HEK293 (cell line): ENCODE results near the gene CBLN4.

ENCODE experiments used
- CTCF ChIA-PET: fragments of 350-600 bp; formaldehyde crosslinking; extraction: SDS; loops from one replicate; lab custom pipeline; 2021; ENCODE audit warnings: antibody characterized with exemption; lab: Yijun Ruan, JAX
- POLR2A ChIA-PET: fragments of 300-600 bp; formaldehyde crosslinking; extraction: SDS; loops from one replicate; lab custom pipeline; 2020; ENCODE audit warnings: antibody characterized with exemption, inconsistent platforms; lab: Yijun Ruan, JAX
- H3K27ac ChIP-seq: fragments of 200-500 bp; sonication (Bioruptor generic); 2 replicates; pipeline ENCODE4 v1.5.1; 2014; ENCODE audit warnings: low read depth, low read length, control low read depth, inconsistent platforms; ENCODE audit errors: extremely low read depth
- H3K36me3 ChIP-seq, 2 experiments: fragments of 200-500 bp in 1 of 2; sonication (Bioruptor generic) in 1 of 2; 1 replicate in 1 of 2; 2 replicates in 1 of 2; pipeline ENCODE4 v1.5.1; 2014 to 2017; ENCODE audit warnings: inconsistent platforms in 2 of 2, low read length in 2 of 2; ENCODE audit not compliant: control insufficient read depth in 2 of 2, insufficient read depth in 1 of 2
- H3K4me1 ChIP-seq: fragments of 200-500 bp; sonication (Bioruptor generic); 2 replicates; pipeline ENCODE4 v1.5.1; 2014; ENCODE audit warnings: mild to moderate bottlenecking, low read length, inconsistent platforms; ENCODE audit not compliant: control insufficient read depth, insufficient read depth
- H3K4me3 ChIP-seq: 2 replicates; pipeline ENCODE4 v1.5.1; 2011; ENCODE audit warnings: low read depth, mild to moderate bottlenecking, control low read depth, low read length, moderate library complexity
- H3K9me3 ChIP-seq: fragments of 200-500 bp; sonication (Bioruptor generic); 2 replicates; pipeline ENCODE4 v1.5.1; 2014; ENCODE audit warnings: low read depth, low read length, inconsistent platforms; ENCODE audit not compliant: control insufficient read depth, insufficient read depth
- CTCF ChIP-seq: fragments of 450-650 bp; formaldehyde crosslinking; IDR thresholded peaks from 2 replicates; pipeline ENCODE4 v1.5.1; 2016; ENCODE audit warnings: missing biosample characterization, missing genetic modification characterization
- GLIS2 ChIP-seq: fragments of 450-650 bp; formaldehyde crosslinking; IDR thresholded peaks from 2 replicates; pipeline ENCODE4 v1.5.1; 2016; ENCODE audit warnings: missing biosample characterization, missing genetic modification characterization
- MEIS1 ChIP-seq: sonication (generic); formaldehyde crosslinking; IDR thresholded peaks from 2 replicates; pipeline ENCODE4 v1.8.1; 2022; ENCODE audit warnings: missing genetic modification reagents, mild to moderate bottlenecking, borderline replicate concordance
- SCRT2 ChIP-seq: fragments of 450-650 bp; formaldehyde crosslinking; IDR thresholded peaks from 2 replicates; pipeline ENCODE4 v1.5.1; 2016; ENCODE audit warnings: missing biosample characterization, missing genetic modification characterization
- SETDB1 ChIP-seq: IDR thresholded peaks from one replicate; pipeline ENCODE4 v1.6.1; 2017; ENCODE audit warnings: mild to moderate bottlenecking, low read length, moderate library complexity, mixed read lengths; ENCODE audit not compliant: insufficient read length
- SP3 ChIP-seq: fragments of 450-650 bp; formaldehyde crosslinking; IDR thresholded peaks from 2 replicates; pipeline ENCODE4 v1.5.1; 2016; ENCODE audit warnings: missing biosample characterization, missing genetic modification characterization
- TCF7L2 ChIP-seq: IDR thresholded peaks from 2 replicates; pipeline ENCODE4 v1.6.1; 2011; ENCODE audit warnings: low read depth, mild to moderate bottlenecking, inconsistent platforms, low read length, moderate library complexity, borderline replicate concordance
- ZNF10 ChIP-seq: fragments of 450-650 bp; formaldehyde crosslinking; IDR thresholded peaks from 2 replicates; pipeline ENCODE4 v1.5.1; 2017; ENCODE audit warnings: missing biosample characterization, missing genetic modification characterization
- ZNF114 ChIP-seq: fragments of 450-650 bp; formaldehyde crosslinking; IDR thresholded peaks from 2 replicates; pipeline ENCODE4 v1.5.0; 2017; ENCODE audit warnings: missing biosample characterization, missing genetic modification characterization
- ZNF223 ChIP-seq: fragments of 450-650 bp; formaldehyde crosslinking; IDR thresholded peaks from 2 replicates; pipeline ENCODE4 v1.5.1; 2016; ENCODE audit warnings: missing biosample characterization, missing genetic modification characterization
- ZNF248 ChIP-seq: fragments of 450-650 bp; formaldehyde crosslinking; IDR thresholded peaks from 2 replicates; pipeline ENCODE4 v1.5.1; 2017; ENCODE audit warnings: missing biosample characterization, missing genetic modification characterization
- ZNF280D ChIP-seq: fragments of 450-650 bp; formaldehyde crosslinking; IDR thresholded peaks from 2 replicates; pipeline ENCODE4 v1.5.1; 2016; ENCODE audit warnings: missing biosample characterization, missing genetic modification characterization
- ZNF350 ChIP-seq: fragments of 450-650 bp; formaldehyde crosslinking; IDR thresholded peaks from 2 replicates; pipeline ENCODE4 v1.5.0; 2017; ENCODE audit warnings: missing biosample characterization, mild to moderate bottlenecking, missing genetic modification characterization
- ZNF354C ChIP-seq: fragments of 450-650 bp; formaldehyde crosslinking; IDR thresholded peaks from 2 replicates; pipeline ENCODE4 v1.5.1; 2016; ENCODE audit warnings: missing biosample characterization, missing genetic modification characterization, low read depth, borderline replicate concordance
- ZNF501 ChIP-seq: fragments of 450-650 bp; formaldehyde crosslinking; IDR thresholded peaks from 2 replicates; pipeline ENCODE4 v1.5.1; 2016; ENCODE audit warnings: missing biosample characterization, missing genetic modification characterization
- ZNF530 ChIP-seq: fragments of 450-650 bp; formaldehyde crosslinking; IDR thresholded peaks from 2 replicates; pipeline ENCODE4 v1.5.1; 2016; ENCODE audit warnings: low read depth, missing biosample characterization, missing genetic modification characterization
- ZNF677 ChIP-seq: fragments of 450-650 bp; IDR thresholded peaks from 2 replicates; pipeline ENCODE4 v1.5.0; 2018; ENCODE audit warnings: missing biosample characterization, mild to moderate bottlenecking, missing genetic modification characterization, moderate library complexity
- TF ChIP-seq, protein P1 (sequence below): fragments of 450-650 bp; formaldehyde crosslinking; IDR thresholded peaks from 2 replicates; pipeline ENCODE4 v1.5.1; 2016; ENCODE audit warnings: missing biosample characterization, missing genetic modification characterization

Gene CBLN4

DNA sequence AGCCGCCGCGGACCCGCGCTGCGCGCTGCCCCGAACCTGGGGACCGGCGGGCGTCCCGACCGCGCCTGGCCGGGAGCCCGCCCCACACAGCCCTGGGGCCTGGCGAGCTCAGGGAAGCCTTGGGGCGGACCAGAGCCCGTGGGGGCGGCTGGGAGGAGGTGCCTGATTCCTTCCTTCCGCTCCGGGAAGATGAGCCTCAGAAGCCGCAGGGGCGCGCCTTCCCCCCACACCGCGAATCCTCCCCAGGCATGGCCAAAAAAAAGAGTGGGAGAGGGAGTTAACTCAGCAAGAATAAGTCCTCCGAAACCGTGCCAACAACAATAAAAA, at the start of gene CBLN4:
Gene CBLN4, minus strand, starts transcription at position 131 of the 327 bp plus-strand sequence. CDS start 1,348 bp downstream, outside the sequence.
- TF ChIP-seq MEIS1 (CRISPR knock-in tag) (no peak), ZNF501 (tag by site-specific recombination) (no peak), ZNF354C (no peak), SCRT2 (tag by site-specific recombination) (no peak), ZNF223 (tag by site-specific recombination) (no peak), ZNF350 (tag by site-specific recombination) (no peak), ZNF114 (tag by site-specific recombination) (no peak), SP3 (tag by site-specific recombination) (no peak), ZNF530 (tag by site-specific recombination) (no peak), GLIS2 (no peak)
- Histone ChIP-seq H3K4me3 (no peak within 1 kb of the TSS), H3K36me3 (no peaks in the 10 kb centered on the region), H3K9me3 (no peaks in the 10 kb centered on the region), H3K4me1 (no peaks in the 10 kb centered on the region), H3K27ac (no peak within 1 kb of the TSS)
- ChIA-PET CTCF (no interaction called here), POLR2A (no interaction called here)

DNA sequence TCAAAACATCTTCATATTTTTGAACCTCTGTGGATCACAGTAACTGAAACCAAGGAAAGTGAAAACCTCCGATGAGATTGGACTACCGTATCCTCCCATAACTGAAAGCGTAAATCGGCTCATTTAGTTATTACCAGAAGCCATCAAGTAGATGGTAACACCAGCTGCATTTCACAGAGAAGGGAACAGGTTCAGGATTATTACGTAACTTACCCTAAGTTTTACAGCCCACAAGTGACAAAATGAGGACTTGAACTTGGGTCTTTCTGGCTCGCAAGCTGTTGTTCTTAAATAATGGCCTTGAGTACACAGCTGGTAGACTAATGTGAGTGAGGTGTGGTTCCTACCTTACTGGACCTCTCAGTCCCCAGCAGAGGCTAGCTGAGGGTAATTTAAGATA, 37.9 kb upstream of the CBLN4 start:
- POLR2A ChIA-PET = no interaction called here
- TF ChIP-seq, protein P1, sequence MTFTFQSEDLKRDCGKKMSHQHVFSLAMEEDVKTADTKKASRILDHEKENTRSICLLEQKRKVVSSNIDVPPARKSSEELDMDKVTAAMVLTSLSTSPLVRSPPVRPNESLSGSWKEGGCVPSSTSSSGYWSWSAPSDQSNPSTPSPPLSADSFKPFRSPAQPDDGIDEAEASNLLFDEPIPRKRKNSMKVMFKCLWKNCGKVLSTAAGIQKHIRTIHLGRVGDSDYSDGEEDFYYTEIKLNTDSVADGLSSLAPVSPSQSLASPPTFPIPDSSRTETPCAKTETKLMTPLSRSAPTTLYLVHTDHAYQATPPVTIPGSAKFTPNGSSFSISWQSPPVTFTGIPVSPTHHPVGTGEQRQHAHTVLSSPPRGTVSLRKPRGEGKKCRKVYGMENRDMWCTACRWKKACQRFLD (tag by site-specific recombination) = no peak
- TF ChIP-seq, all 188 proteins: peak for 0
- Histone ChIP-seq H3K4me3 (no peak overlapping the region), H3K27ac (no peak overlapping the region), H3K36me3 (no peaks in the 10 kb centered on the region), H3K4me1 (no peaks in the 10 kb centered on the region), H3K9me3 (no peaks in the 10 kb centered on the region)
- CTCF ChIA-PET = interaction anchor here (0.6 kb wide), 1 partner anchor 1467 kb away, joined by 3 read pairs; no protein-coding TSS in a partner anchor

DNA sequence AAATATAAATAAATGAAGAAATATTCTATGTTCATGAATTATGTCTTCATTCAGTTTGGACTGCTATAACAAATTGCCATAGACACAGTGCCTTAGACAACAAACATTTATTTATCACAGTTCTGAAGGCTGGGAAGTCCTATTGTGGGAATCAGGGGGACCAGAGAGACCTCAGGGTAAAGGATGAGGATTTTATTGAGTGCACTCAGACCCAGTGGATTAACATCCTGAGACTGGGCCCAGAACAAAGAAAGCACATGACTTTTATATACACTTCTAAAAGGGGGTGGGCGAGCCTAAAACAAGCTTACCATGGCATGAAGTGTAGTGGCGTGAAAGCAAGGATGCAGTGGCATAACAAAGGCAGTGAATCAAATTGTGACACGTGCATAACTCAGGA, 26.9 kb upstream of the CBLN4 start:
- 0 out of 2 replicates have a peak, but pooled peaks have one; percentile 64 for TF ChIP-seq ZNF280D (tag by site-specific recombination)
- no peak for TF ChIP-seq TCF7L2
- TF ChIP-seq ZNF223 (tag by site-specific recombination) = no peak
- no peak for TF ChIP-seq ZNF10
- peak; percentile 95 for TF ChIP-seq SETDB1
- TF ChIP-seq CTCF = no peak
- no peak for TF ChIP-seq ZNF248 (tag by site-specific recombination)
- TF ChIP-seq ZNF677 (tag by site-specific recombination) = no peak
- H3K27ac ChIP-seq = no peak overlapping the region
- ChIA-PET CTCF (no interaction called here), POLR2A (no interaction called here)
- no peaks in the 10 kb centered on the region for H3K4me1 ChIP-seq
- no peaks in the 10 kb centered on the region for H3K36me3 ChIP-seq
- no peaks in the 10 kb centered on the region for H3K9me3 ChIP-seq
- H3K4me3 ChIP-seq = no peak overlapping the region
